Activated T-helper 17 cell treated with anti-CD3 and anti-CD28 coated beads, Interleukin-2, amount 50 U/mL, for 72 hours (primary cell): ENCODE measurements around the gene NUP93. TPM values are rescaled to one million over a fixed set of nuclear protein-coding genes. Genes with fewer than 3 reads are reported as not detected.

Source experiments
- ATAC-seq: fragments of 150-1000 bp; cut with Tn5 transposase; replicated peaks from 2 replicates; pipeline ENCODE4 v1.10.0; 2021; ENCODE audit warnings: mild to moderate bottlenecking, moderate library complexity
- H3K27ac Mint-ChIP-seq: one replicate; pipeline ENCODE4 v1.8.0; 2022; ENCODE audit warnings: mixed read lengths
- H3K27me3 Mint-ChIP-seq: one replicate; pipeline ENCODE4 v1.8.0; 2022; ENCODE audit warnings: mixed read lengths
- H3K36me3 Mint-ChIP-seq: one replicate; pipeline ENCODE4 v1.8.0; 2022; ENCODE audit warnings: low read depth, mild to moderate bottlenecking, mixed read lengths
- H3K4me1 Mint-ChIP-seq: one replicate; pipeline ENCODE4 v1.8.0; 2022; ENCODE audit warnings: mixed read lengths
- H3K4me3 Mint-ChIP-seq: one replicate; pipeline ENCODE4 v1.8.0; 2022; ENCODE audit warnings: mild to moderate bottlenecking, mixed read lengths
- H3K9me3 Mint-ChIP-seq: one replicate; pipeline ENCODE4 v1.8.0; 2022; ENCODE audit warnings: mixed read lengths
- total RNA-seq, 2 donors: library from RNA; stranded (reverse); gene quantifications; one replicate each; pipeline ENCODE4 v1.2.3, GENCODE V29; 2022

NUP93 gene
- total RNA-seq, 2 donors from 2014 or later: 51.5 to 112 TPM

GRCh38 chr16:56771558-56772279 is 41.8 kb downstream of the NUP93 start:
- peak; percentile 29 for ATAC-seq
- no peaks in the 10 kb centered on the region for H3K36me3 Mint-ChIP-seq
- H3K4me1 Mint-ChIP-seq: peaks cover 24% of the 10 kb centered on the region
- H3K27ac Mint-ChIP-seq: peak overlapping the region; percentile 62
- no peaks in the 10 kb centered on the region for H3K9me3 Mint-ChIP-seq
- H3K4me3 Mint-ChIP-seq: peak overlapping the region; percentile 37
- H3K27me3 Mint-ChIP-seq: no peaks in the 10 kb centered on the region

- peaks cover 29% of the 10 kb centered on the region for H3K4me1 Mint-ChIP-seq
- no peaks in the 10 kb centered on the region for H3K9me3 Mint-ChIP-seq
- no peak overlapping the region for H3K4me3 Mint-ChIP-seq
- H3K27me3 Mint-ChIP-seq: no peaks in the 10 kb centered on the region
- no peak overlapping the region for H3K27ac Mint-ChIP-seq
- ATAC-seq: no peak
- H3K36me3 Mint-ChIP-seq: no peaks in the 10 kb centered on the region
Observed at GRCh38 chr16:56773532-56773931, 43.6 kb downstream of the NUP93 start.

- Mint-ChIP-seq H3K9me3 (no peaks in the 10 kb centered on the region), H3K4me1 (peaks cover 29% of the 10 kb centered on the region), H3K27ac (no peak overlapping the region), H3K4me3 (no peak overlapping the region), H3K27me3 (no peaks in the 10 kb centered on the region), H3K36me3 (no peaks in the 10 kb centered on the region)
- ATAC-seq: no peak
Observed at GRCh38 chr16:56774016-56774680, 44.2 kb downstream of the NUP93 start.

GRCh38 chr16:56775162-56775561 is 45.2 kb downstream of the NUP93 start:
- ATAC-seq: no peak
- no peaks in the 10 kb centered on the region for H3K27me3 Mint-ChIP-seq
- H3K36me3 Mint-ChIP-seq: no peaks in the 10 kb centered on the region
- H3K4me3 Mint-ChIP-seq: no peak overlapping the region
- no peak overlapping the region for H3K27ac Mint-ChIP-seq
- no peaks in the 10 kb centered on the region for H3K9me3 Mint-ChIP-seq
- peaks cover 28% of the 10 kb centered on the region for H3K4me1 Mint-ChIP-seq

GRCh38 chr16:56776562-56776961 is 46.6 kb downstream of the NUP93 start:
- H3K4me1 Mint-ChIP-seq: peaks cover 26% of the 10 kb centered on the region
- H3K36me3 Mint-ChIP-seq: no peaks in the 10 kb centered on the region
- no peaks in the 10 kb centered on the region for H3K27me3 Mint-ChIP-seq
- H3K27ac Mint-ChIP-seq: no peak overlapping the region
- H3K4me3 Mint-ChIP-seq: no peak overlapping the region
- no peaks in the 10 kb centered on the region for H3K9me3 Mint-ChIP-seq
- ATAC-seq: no peak

GRCh38 chr16:56777001-56777400 is 47.1 kb downstream of the NUP93 start:
- Mint-ChIP-seq H3K27me3 (no peaks in the 10 kb centered on the region), H3K4me1 (peaks cover 22% of the 10 kb centered on the region), H3K4me3 (no peak overlapping the region), H3K9me3 (no peaks in the 10 kb centered on the region), H3K27ac (no peak overlapping the region), H3K36me3 (no peaks in the 10 kb centered on the region)
- no peak for ATAC-seq

GRCh38 chr16:56777482-56777881 is 47.6 kb downstream of the NUP93 start:
- Mint-ChIP-seq H3K4me1 (peaks cover 17% of the 10 kb centered on the region), H3K9me3 (no peaks in the 10 kb centered on the region), H3K36me3 (no peaks in the 10 kb centered on the region), H3K4me3 (no peak overlapping the region), H3K27me3 (no peaks in the 10 kb centered on the region), H3K27ac (no peak overlapping the region)
- ATAC-seq: no peak

GRCh38 chr16:56779906-56780305 is 50.0 kb downstream of the NUP93 start:
- no peaks in the 10 kb centered on the region for H3K36me3 Mint-ChIP-seq
- no peak overlapping the region for H3K27ac Mint-ChIP-seq
- no peak overlapping the region for H3K4me3 Mint-ChIP-seq
- H3K4me1 Mint-ChIP-seq: peaks cover 23% of the 10 kb centered on the region
- H3K9me3 Mint-ChIP-seq: no peaks in the 10 kb centered on the region
- H3K27me3 Mint-ChIP-seq: no peaks in the 10 kb centered on the region
- no peak for ATAC-seq

- Mint-ChIP-seq H3K27ac (no peak overlapping the region), H3K27me3 (no peaks in the 10 kb centered on the region), H3K36me3 (no peaks in the 10 kb centered on the region), H3K4me3 (no peak overlapping the region), H3K4me1 (peaks cover 23% of the 10 kb centered on the region), H3K9me3 (no peaks in the 10 kb centered on the region)
- ATAC-seq: no peak
Observed at GRCh38 chr16:56780646-56781045, 50.7 kb downstream of the NUP93 start.

- Mint-ChIP-seq H3K9me3 (no peaks in the 10 kb centered on the region), H3K4me3 (no peak overlapping the region), H3K4me1 (peaks cover 23% of the 10 kb centered on the region), H3K36me3 (no peaks in the 10 kb centered on the region), H3K27ac (no peak overlapping the region), H3K27me3 (no peaks in the 10 kb centered on the region)
- ATAC-seq: no peak
Observed at GRCh38 chr16:56781528-56781961, 51.6 kb downstream of the NUP93 start.

- Mint-ChIP-seq H3K4me3 (no peak overlapping the region), H3K36me3 (no peaks in the 10 kb centered on the region), H3K27me3 (no peaks in the 10 kb centered on the region), H3K27ac (no peak overlapping the region), H3K4me1 (peaks cover 18% of the 10 kb centered on the region), H3K9me3 (no peaks in the 10 kb centered on the region)
- peak; percentile 77 for ATAC-seq
Observed at GRCh38 chr16:56783344-56783743, 53.4 kb downstream of the NUP93 start.

- Mint-ChIP-seq H3K9me3 (no peaks in the 10 kb centered on the region), H3K27me3 (no peaks in the 10 kb centered on the region), H3K27ac (no peak overlapping the region), H3K4me3 (no peak overlapping the region), H3K4me1 (peaks cover 13% of the 10 kb centered on the region), H3K36me3 (no peaks in the 10 kb centered on the region)
- no peak for ATAC-seq
Observed at GRCh38 chr16:56785317-56785716, 55.4 kb downstream of the NUP93 start.

- Mint-ChIP-seq H3K4me1 (peaks cover 8% of the 10 kb centered on the region), H3K36me3 (no peaks in the 10 kb centered on the region), H3K4me3 (no peak overlapping the region), H3K27me3 (no peaks in the 10 kb centered on the region), H3K9me3 (no peaks in the 10 kb centered on the region), H3K27ac (peak overlapping the region; percentile 36)
- no peak for ATAC-seq
Observed at GRCh38 chr16:56787167-56787566, 57.2 kb downstream of the NUP93 start.

GRCh38 chr16:56788435-56788834 is 58.5 kb downstream of the NUP93 start:
- no peak overlapping the region for H3K27ac Mint-ChIP-seq
- H3K4me1 Mint-ChIP-seq: peaks cover 3% of the 10 kb centered on the region

GRCh38 chr16:56789360-56789759 is 59.4 kb downstream of the NUP93 start:
- H3K4me3 Mint-ChIP-seq: no peak overlapping the region
- no peak for ATAC-seq
- no peaks in the 10 kb centered on the region for H3K27me3 Mint-ChIP-seq
- no peak overlapping the region for H3K27ac Mint-ChIP-seq
- no peaks in the 10 kb centered on the region for H3K36me3 Mint-ChIP-seq
- H3K4me1 Mint-ChIP-seq: no peaks in the 10 kb centered on the region
- H3K9me3 Mint-ChIP-seq: no peaks in the 10 kb centered on the region

More at GRCh38 chr16:56788435-56788834, 58.5 kb downstream of the NUP93 start:
- no peaks in the 10 kb centered on the region for H3K36me3 Mint-ChIP-seq
- no peaks in the 10 kb centered on the region for H3K27me3 Mint-ChIP-seq
- no peak overlapping the region for H3K4me3 Mint-ChIP-seq
- H3K9me3 Mint-ChIP-seq: no peaks in the 10 kb centered on the region
- no peak for ATAC-seq
